Measurements from ENCODE around the gene PDGFRB. TPM values are rescaled to one million over a fixed set of nuclear protein-coding genes. Genes with fewer than 3 reads are reported as not detected.

PDGFRB gene
- total RNA-seq, 2 donors from 2014 or later, result 24.1 to 34.2 TPM

GRCh38 chr5:150188146-150188842, 32.6 kb upstream of the PDGFRB start:
- H3K27me3 ChIP-seq, result peaks cover 0 to 13% of the 10 kb centered on the region in 2 donors
- H3K4me1 ChIP-seq, result peaks cover 13% of the 10 kb centered on the region
- H3K27ac ChIP-seq, result no peak overlapping the region
- WGBS, 2 donors, result 62 to 85% methylated on average over 2 to 3 of the region's 3 CpGs
- H3K9me3 ChIP-seq, result no peaks in the 10 kb centered on the region
- intact Hi-C loops (cut with DNase I), result no loop called here
- no peaks in the 10 kb centered on the region for H3K36me3 ChIP-seq (replicated peaks in 1 of 2; ENCODE audit: insufficient read depth in 1 of 2, low read depth in 2 of 2)
- H3K4me3 ChIP-seq, result no peak overlapping the region
- DNase-seq, result no peak
- TF ChIP-seq, protein P1, sequence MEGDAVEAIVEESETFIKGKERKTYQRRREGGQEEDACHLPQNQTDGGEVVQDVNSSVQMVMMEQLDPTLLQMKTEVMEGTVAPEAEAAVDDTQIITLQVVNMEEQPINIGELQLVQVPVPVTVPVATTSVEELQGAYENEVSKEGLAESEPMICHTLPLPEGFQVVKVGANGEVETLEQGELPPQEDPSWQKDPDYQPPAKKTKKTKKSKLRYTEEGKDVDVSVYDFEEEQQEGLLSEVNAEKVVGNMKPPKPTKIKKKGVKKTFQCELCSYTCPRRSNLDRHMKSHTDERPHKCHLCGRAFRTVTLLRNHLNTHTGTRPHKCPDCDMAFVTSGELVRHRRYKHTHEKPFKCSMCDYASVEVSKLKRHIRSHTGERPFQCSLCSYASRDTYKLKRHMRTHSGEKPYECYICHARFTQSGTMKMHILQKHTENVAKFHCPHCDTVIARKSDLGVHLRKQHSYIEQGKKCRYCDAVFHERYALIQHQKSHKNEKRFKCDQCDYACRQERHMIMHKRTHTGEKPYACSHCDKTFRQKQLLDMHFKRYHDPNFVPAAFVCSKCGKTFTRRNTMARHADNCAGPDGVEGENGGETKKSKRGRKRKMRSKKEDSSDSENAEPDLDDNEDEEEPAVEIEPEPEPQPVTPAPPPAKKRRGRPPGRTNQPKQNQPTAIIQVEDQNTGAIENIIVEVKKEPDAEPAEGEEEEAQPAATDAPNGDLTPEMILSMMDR (IDR thresholded peaks at IDR 0.05), result no peak
- no peak for TF ChIP-seq POLR2A (IDR thresholded peaks at IDR 0.05)
- ATAC-seq, result no peak

DNA sequence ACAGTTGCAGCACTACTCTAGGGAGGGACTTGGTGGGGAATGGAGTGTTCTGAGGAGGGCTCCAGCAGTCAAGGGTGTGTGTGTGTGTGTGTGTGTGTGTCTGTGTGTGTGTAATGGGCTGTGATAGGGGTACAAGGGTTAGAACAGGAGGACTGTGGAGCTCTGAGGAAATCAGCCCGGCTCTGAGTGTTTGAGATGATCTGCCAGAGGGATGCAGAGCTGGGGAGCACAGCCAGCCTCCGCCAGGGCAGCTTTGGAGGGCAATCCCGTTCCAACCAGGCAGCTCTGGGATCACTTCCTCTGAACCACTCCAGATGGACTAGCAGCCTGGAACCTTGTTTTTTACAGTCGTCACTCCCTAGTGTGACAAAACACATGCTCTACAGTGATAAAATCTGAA, 31.3 kb upstream of the PDGFRB start:
- ATAC-seq (no peak), DNase-seq (no peak)
- 72 to 81% methylated on average over 4 of the region's 4 CpGs for WGBS, 2 donors
- H3K27ac ChIP-seq, result no peak overlapping the region
- TF ChIP-seq POLR2A (IDR thresholded peaks at IDR 0.05), result no peak
- TF ChIP-seq, protein P1 (IDR thresholded peaks at IDR 0.05), result no peak
- H3K4me3 ChIP-seq, result no peak overlapping the region
- peaks cover 13% of the 10 kb centered on the region for H3K4me1 ChIP-seq
- H3K27me3 ChIP-seq, result peaks cover 0 to 13% of the 10 kb centered on the region in 2 donors
- no peaks in the 10 kb centered on the region for H3K9me3 ChIP-seq
- no peaks in the 10 kb centered on the region for H3K36me3 ChIP-seq (replicated peaks in 1 of 2; ENCODE audit: insufficient read depth in 1 of 2, low read depth in 2 of 2)
- intact Hi-C loops (cut with DNase I), result no loop called here

- no peaks in the 10 kb centered on the region for H3K9me3 ChIP-seq
- intact Hi-C loops (cut with DNase I), result no loop called here
- H3K27ac ChIP-seq, result no peak overlapping the region
- DNase-seq, result no peak
- TF ChIP-seq POLR2A (IDR thresholded peaks at IDR 0.05), result no peak
- TF ChIP-seq, protein P1 (IDR thresholded peaks at IDR 0.05), result no peak
- no peak overlapping the region for H3K4me3 ChIP-seq
- H3K27me3 ChIP-seq, result peaks cover 0 to 13% of the 10 kb centered on the region in 2 donors
- peaks cover 13% of the 10 kb centered on the region for H3K4me1 ChIP-seq
- no peak for ATAC-seq
- 83 to 95% methylated on average over 3 to 8 of the region's 8 CpGs for WGBS, 2 donors
- no peaks in the 10 kb centered on the region for H3K36me3 ChIP-seq (replicated peaks in 1 of 2; ENCODE audit: insufficient read depth in 1 of 2, low read depth in 2 of 2)
Observed at GRCh38 chr5:150186137-150186536, 30.5 kb upstream of the PDGFRB start.

GRCh38 chr5:150184990-150185912, 29.6 kb upstream of the PDGFRB start:
- Histone ChIP-seq H3K36me3 (replicated peaks in 1 of 2; ENCODE audit: insufficient read depth in 1 of 2, low read depth in 2 of 2) (no peaks in the 10 kb centered on the region), H3K4me3 (no peak overlapping the region), H3K4me1 (peaks cover 13% of the 10 kb centered on the region), H3K27me3 (peaks cover 0 to 10% of the 10 kb centered on the region in 2 donors), H3K27ac (no peak overlapping the region), H3K9me3 (no peaks in the 10 kb centered on the region)
- intact Hi-C loops (cut with DNase I), result no loop called here
- ATAC-seq (no peak), DNase-seq (peak in 2 of 4 donors; percentile 25 to 69)
- TF ChIP-seq, protein P1 (IDR thresholded peaks at IDR 0.05), result no peak
- TF ChIP-seq POLR2A (IDR thresholded peaks at IDR 0.05), result no peak
- 49 to 54% methylated on average over 12 of the region's 12 CpGs for WGBS, 2 donors

Measured in body of pancreas (tissue), 4 donors.